Cardiac fibroblast (primary cell): ENCODE data around the gene MX2.
"Not testable (repeated sequence)": the region's sequence is repeated elsewhere in the genome, so short reads cannot be mapped to it uniquely, and the experiment has no call there.

Experiments used
- DNase-seq, 2 donors: peaks; one replicate each; pipeline versions ENCODE4 v3.0.0 to v3.0.0-alpha.2; 2010; ENCODE audit warnings: low read depth in 2 of 2
- H3K4me3 ChIP-seq, 2 donors: replicated peaks in 1 of 2; 1 replicate in 1 of 2; 2 replicates in 1 of 2; pipeline ENCODE4 v1.5.1; 2011; ENCODE audit warnings: low read depth in 2 of 2, low read length in 2 of 2, mild to moderate bottlenecking in 2 of 2, moderate library complexity in 1 of 2
- CTCF ChIP-seq: IDR thresholded peaks from one replicate; pipeline ENCODE4 v1.5.1; 2011; ENCODE audit warnings: low read depth, mild to moderate bottlenecking, low read length, inconsistent platforms

MX2 gene

GRCh38 chr21:41361786-41362604 lies at the start of gene MX2:
Gene MX2, plus strand, starts transcription at chr21:41362027. Its CDS starts 14,880 bp downstream, at chr21:41376907.
- no peak for TF ChIP-seq CTCF
- H3K4me3 ChIP-seq = peak within 1 kb of the TSS; percentile 21 to 46
- peak; percentile 80 to 82 for DNase-seq

- DNase-seq, H3K4me3 ChIP-seq: not testable (repeated sequence)
Observed at GRCh38 chr21:41313285-41314164, 48.3 kb upstream of the MX2 start.

- H3K4me3 ChIP-seq = no peak overlapping the region
- TF ChIP-seq CTCF = no peak
- DNase-seq = no peak
Observed at GRCh38 chr21:41315726-41316125, 46.1 kb upstream of the MX2 start.

- no peak within 1 kb of the TSS for H3K4me3 ChIP-seq
- no peak for TF ChIP-seq CTCF
- no peak for DNase-seq
Observed at GRCh38 chr21:41316200-41317062, 45.4 kb upstream of the MX2 start, which contains the start of gene FAM3B. Gene FAM3B, plus strand, starts transcription at chr21:41316801. Its CDS starts 79 bp downstream, at chr21:41316880.

- no peak for TF ChIP-seq CTCF
- no peak overlapping the region for H3K4me3 ChIP-seq
- DNase-seq = no peak
Observed at GRCh38 chr21:41317063-41317392, 44.8 kb upstream of the MX2 start.

- TF ChIP-seq CTCF = no peak
- DNase-seq = no peak
- H3K4me3 ChIP-seq = no peak overlapping the region
Observed at GRCh38 chr21:41317458-41317857, 44.4 kb upstream of the MX2 start.
